ENCODE data around the gene ADSS2.

Gene ADSS2

DNA sequence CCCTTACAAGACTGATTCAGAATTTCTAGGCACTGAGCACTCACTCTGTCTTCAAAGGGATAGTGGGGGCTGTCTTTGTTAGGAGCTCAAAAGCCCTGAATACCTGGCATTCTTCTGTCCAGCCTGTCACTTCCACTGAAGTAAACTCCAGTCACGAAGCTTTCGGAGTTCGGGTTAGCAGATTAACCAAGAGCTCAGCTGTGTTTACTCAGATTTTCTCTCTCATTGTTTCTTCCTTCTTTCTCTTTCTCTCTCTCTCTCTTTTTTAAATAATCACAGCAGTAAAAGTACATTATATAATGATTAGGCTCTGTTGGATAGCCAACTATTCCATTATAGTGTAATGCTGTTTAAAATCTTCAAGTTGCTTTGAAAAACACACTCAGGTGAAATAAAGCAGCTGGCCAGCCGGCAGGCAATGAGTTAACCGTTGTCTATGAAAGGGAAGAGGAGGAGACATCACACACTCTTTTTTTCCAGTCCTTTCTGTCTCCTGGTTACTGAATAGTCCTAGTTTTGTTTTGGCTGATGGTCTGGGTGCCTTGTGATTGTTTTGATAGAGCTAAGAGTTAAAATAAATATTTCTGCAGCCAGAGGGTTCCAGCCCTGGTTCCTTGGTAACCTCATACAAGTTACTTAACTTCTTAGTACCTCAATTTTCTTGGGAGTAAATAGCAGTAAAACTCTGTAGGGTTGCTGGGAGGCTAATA lies 89.8 kb downstream of the ADSS2 start:
- DNase-seq, result no peak
